AG09309 (cell line): ENCODE results near the gene CSTPP1.

ENCODE experiments used
- DNase-seq: peaks from one replicate; pipeline ENCODE4 v3.0.0-alpha.2; 2010; ENCODE audit warnings: low read depth
- H3K4me3 ChIP-seq: 2 replicates; pipeline ENCODE4 v1.5.1; 2011; ENCODE audit warnings: mild to moderate bottlenecking, low read depth, low read length, moderate library complexity; ENCODE audit not compliant: control insufficient read depth
- CTCF ChIP-seq: IDR thresholded peaks from 2 replicates; pipeline ENCODE4 v1.5.1; 2011; ENCODE audit warnings: mild to moderate bottlenecking, low read depth, low read length, inconsistent platforms; ENCODE audit not compliant: insufficient read depth, control insufficient read depth; ENCODE audit errors: missing control alignments

CSTPP1 gene

DNA sequence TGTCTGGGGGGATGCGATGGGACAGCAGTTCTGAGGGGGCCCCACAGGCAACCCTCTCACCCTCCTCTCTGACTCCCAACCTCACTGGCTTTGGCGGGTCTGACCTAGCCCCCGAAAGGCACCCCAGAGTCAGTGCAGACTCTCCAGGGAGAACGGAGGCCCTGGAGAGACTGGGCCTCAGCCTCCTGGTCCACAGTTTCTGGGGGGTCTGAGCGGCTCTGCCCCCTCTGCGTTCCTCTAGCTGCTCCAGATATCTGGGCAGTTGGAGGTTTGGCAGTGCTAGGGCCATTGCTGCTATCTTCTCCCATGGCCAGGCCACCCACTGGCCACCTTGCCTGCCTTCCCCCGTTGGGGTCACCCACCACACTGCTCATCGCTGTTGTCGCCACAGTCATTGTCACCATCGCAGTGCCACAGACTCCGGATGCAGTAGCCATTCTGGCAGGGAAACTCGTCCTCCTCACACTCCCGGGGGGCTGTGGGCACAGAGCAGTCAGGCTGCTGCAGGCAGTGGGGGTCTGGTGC lies 37.0 kb upstream of the CSTPP1 start:
- DNase-seq = no peak
- no peak for TF ChIP-seq CTCF
- no peak overlapping the region for H3K4me3 ChIP-seq

DNA sequence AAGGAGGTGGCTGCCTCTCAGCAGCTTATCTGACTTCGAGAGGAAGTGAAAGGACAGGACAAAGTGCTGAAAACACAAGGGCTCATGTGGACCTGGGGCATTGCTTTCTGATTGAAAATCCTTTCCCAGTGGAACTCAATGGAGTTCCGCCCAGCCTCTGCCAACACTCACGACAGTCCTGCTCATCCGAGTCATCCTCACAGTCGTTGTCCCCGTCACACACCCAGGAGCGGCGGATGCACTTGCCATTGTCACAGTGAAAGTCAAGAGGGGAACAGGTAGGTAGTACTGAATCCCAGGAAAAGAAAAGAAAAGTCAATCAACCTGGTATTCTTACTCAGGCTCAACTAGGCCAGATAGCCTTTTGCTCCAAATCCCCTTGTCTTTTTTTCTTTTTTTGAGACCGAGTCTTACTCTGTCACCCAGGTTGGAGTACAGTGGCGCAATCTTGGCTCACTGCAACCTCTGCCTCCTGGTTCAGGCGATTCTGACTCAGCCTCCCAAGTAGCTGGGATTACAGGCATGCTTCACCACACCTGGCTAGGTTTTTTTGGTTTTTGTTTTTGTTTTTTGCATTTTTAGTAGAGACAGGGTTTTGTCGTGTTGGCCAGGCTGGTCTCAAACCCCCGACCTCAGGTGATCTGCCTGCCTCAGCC lies 36.3 kb upstream of the CSTPP1 start:
- TF ChIP-seq CTCF = no peak
- no peak for DNase-seq
- no peak overlapping the region for H3K4me3 ChIP-seq

DNA sequence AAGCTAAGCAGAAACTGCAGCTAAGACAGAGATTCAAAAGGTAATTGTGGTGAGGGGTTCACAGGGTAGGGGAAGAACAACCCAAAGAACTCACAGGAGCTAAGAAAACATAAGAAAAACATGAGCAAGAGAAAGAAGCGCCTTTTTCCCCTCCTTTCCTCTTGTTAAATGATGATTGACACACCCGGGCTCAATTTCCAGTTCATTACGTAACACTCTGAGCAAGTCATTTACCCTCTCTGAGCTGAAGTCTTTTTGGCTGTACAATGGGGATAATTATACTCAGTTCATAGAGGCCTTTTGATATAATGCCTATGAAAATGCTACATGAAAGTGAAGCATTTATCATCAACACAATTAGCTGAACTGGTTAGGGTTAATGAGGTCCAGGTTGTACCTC lies 35.4 kb upstream of the CSTPP1 start:
- TF ChIP-seq CTCF = no peak
- DNase-seq = no peak

GRCh38 chr11:46902694-46903093 lies 33.9 kb upstream of the CSTPP1 start:
- no peak for TF ChIP-seq CTCF
- no peak for DNase-seq
- H3K4me3 ChIP-seq = no peak overlapping the region

More for the DNA sequence above, 35.4 kb upstream of the CSTPP1 start:
- H3K4me3 ChIP-seq = no peak overlapping the region

DNA sequence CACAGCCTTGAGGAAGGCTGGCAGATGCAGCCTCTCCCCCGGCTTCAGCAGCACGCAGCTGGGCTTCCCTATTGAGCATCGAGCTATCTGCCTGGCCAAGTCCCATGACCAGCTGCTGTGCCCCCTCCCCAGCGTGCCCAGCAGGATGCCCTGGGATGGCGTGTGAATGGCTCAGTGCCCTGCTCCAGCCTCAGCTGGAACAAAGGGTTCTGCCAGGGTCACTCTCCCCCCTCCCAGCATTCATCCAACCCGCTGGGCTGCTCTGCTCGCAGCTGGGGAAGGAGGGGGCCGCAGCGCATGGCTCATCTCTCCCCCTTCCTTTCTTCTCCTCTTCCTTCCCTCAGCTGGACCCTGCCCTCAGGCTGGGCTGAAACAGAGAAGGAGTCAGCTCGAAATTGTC lies 32.7 kb upstream of the CSTPP1 start:
- no peak overlapping the region for H3K4me3 ChIP-seq
- no peak for DNase-seq
- TF ChIP-seq CTCF = no peak

GRCh38 chr11:46905806-46906205 lies 30.8 kb upstream of the CSTPP1 start:
- no peak for DNase-seq
- no peak for TF ChIP-seq CTCF
- H3K4me3 ChIP-seq = no peak overlapping the region
